HG02970 (cell line): ENCODE results near the gene ZNF441.
"Not testable (repeated sequence)": the region's sequence is repeated elsewhere in the genome, so short reads cannot be mapped to it uniquely, and the experiment has no call there.

Experiments
- ATAC-seq: cut with Tn5 transposase; IDR thresholded peaks from one replicate; pipeline ENCODE4 v1.9.1; 2021; ENCODE audit warnings: mild to moderate bottlenecking, moderate library complexity, moderate number of reproducible peaks; ENCODE audit not compliant: unreplicated experiment, low FRiP score

Gene ZNF441

DNA sequence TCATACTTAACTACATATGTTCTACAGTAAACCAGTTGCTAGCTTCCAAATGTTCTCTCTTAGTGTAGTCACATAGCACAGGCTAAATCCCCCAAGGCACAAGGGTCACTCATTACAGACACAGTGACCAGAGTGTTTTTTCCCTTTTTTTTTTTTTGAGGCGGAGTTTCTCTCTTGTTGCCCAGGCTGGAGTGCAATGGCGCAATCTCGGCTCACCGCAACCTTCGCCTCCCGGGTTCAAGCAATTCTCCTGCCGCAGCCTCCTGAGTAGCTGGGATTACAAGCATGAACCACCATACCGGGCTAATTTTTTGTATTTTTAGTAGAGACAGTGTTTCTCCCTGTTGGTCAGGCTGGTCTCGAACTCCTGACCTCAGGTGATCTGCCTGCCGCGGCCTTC is 9.9 kb downstream of the ZNF441 start:
- not testable (repeated sequence) for ATAC-seq

DNA sequence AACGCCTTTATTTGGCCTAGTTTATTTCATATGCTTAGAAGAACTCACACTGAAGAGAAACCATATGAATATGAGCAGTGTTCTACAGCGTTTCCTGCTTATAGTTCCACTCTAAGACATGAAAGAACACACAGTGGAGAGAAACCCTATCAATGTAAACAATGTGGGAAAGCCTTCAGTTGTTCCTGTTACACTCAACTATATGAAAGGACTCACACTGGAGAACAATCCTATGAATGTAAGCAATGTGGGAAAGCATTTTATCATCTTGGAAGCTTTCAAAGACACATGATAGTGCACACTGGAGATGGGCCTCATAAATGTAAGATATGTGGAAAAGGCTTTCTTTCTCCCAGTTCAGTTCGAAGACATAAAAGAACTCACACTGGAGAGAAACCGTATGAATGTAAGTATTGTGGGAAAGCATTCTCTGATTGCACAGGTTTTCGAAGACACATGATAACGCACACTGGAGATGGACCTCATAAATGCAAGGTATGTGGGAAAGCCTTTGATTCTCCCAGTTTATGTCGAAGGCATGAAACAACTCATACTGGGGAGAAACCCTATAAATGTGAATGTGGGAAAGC is 13.7 kb downstream of the ZNF441 start:
- no peak for ATAC-seq

DNA sequence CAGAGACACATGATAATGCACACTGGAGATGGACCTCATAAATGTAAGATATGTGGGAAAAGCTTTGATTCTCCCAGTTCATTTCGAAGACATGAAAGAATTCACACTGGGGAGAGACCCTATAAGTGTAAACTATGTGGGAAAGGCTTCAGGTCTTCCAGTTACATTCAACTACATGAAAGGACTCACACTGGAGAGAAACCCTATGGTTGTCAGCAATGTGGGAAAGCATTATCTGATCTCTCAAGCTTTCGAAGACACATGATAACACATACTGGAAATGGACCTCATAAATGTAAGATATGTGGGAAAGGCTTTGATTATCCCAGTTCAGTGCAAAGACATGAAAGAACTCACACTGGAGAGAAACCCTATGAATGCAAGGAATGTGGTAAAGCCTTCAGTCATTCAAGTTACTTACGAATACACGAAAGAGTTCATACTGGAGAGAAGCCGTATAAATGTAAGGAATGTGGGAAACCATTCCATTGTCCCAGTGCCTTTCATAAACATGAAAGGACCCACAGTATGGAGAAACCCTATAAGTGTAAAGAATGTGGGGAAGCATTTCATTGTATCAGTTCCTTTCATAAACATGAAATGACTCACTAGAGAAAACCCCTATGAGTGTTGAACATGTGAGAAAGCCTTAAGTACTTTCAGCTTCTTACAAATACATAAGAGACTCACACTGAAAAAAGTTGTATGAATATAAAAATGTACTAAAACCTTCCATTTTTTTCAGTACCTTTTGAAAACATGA is 14.7 kb downstream of the ZNF441 start:
- no peak for ATAC-seq

GRCh38 chr19:11783767-11784166 is 17.0 kb downstream of the ZNF441 start:
- no peak for ATAC-seq

DNA sequence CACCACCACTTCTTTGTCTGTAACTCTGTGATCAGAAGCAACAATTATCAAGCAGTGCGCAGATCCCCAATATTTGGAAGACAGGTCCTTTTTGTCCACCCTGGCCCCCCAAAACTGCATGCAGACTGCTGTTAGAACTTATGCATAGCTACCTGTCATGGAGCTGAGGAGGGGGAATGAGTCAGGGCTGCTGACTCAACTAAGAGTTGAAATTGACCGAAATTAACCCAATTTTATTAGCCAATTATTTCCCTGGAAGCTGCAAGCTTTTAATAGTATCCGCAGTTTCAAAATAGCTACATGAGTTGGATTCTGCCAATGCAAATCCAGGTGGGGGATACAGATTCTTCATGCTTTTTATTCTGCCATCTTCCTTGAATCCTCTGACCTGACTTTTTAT is 17.6 kb downstream of the ZNF441 start:
- ATAC-seq: no peak

- no peak for ATAC-seq
Observed at GRCh38 chr19:11787536-11787935, 20.7 kb downstream of the ZNF441 start.

DNA sequence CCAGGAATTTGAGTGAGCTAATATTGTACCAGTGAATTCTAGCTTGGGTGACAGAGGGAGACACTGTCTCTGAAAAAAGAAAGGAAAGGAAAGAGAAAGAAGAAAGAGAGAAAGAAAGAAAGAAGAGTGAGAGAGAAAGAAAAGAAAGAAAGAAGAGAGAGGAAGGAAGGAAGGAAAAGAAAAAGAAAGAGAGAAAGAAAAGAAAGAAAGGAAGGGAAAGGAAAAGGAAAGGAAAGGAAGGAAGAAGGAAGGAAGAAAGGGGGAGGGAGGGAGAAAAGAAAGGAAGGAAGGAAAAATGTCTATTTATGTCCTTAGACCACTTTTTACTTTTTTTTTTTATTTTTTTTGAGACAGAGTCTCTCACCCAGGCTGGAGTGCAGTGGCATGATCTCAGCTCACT is 26.1 kb downstream of the ZNF441 start:
- no peak for ATAC-seq

DNA sequence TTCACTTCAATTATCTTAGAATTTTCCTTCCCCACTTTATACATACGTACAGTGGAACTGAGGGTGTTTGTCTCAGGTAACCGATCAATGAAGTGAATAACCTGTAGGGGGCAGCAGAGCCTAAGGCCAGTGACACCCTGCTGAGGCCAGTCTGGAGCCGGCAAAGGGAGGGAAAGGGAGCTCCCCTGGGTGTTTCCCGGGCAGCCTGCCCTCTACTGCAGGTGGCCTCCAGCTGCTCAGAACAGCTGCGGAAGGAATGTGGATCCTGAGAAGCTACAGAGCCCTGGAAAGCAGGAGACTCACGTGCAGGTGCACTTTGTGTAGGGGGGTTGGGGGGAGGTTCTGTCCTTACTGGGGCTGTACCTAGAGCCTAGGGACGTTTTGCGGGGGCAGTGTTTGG is 30.7 kb downstream of the ZNF441 start:
- peak; percentile 60 for ATAC-seq

GRCh38 chr19:11798391-11799330 is 31.9 kb downstream of the ZNF441 start, which contains the start of gene ZNF491:
Gene ZNF491, plus strand, starts transcription at chr19:11798523. Its CDS starts 7,431 bp downstream, at chr19:11805954.
- peak; percentile 73 for ATAC-seq

DNA sequence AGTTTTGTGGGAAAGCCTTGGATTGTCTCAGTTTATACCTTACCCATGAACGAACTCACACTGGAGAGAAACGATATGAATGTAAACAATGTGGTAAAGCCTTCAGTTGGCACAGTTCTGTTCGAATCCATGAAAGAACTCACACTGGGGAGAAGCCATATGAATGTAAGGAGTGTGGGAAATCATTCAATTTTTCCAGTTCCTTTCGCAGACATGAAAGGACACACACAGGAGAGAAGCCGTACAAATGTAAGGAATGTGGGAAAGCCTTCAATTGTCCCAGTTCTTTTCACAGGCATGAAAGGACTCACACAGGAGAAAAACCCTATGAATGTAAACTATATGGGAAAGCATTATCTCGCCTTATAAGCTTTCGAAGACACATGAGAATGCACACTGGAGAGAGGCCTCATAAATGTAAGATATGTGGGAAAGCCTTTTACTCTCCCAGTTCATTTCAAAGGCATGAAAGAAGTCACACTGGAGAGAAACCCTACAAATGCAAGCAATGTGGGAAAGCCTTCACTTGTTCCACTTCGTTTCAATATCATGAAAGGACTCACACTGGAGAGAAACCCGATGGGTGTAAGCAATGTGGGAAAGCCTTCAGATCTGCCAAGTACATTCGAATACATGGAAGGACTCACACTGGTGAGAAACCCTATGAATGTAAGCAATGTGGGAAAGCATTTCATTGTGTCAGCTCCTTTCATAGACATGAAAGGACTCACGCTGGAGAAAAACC is 39.7 kb downstream of the ZNF441 start:
- ATAC-seq: no peak

DNA sequence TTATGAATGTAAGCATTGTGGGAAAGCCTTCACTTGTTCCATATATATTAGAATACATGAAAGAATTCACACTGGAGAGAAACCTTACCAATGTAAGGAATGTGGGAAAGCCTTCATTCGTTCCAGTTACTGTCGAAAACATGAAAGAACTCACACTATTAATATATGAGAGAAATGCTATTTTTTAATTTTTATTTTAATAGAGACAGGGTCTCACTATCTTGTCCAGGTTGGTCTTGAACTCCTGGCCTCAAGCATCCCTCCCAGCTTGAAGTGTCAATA is 40.2 kb downstream of the ZNF441 start:
- ATAC-seq: no peak

DNA sequence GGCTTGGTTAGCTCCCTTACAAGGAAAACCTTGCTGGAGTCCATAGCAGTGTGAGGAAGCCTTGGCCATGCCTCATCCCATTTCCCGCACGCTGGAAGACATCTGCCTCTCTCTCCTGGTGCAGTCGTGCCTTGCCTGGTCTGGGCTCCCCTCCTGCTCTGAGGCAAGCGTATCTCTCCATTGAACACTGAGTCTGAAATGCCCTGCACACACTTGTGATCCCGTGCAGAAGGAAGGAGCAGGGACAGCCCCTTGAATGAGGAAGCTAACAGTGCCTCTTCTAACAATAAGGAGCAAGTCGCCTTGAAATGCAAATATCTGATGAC is 46.9 kb downstream of the ZNF441 start:
- no peak for ATAC-seq

DNA sequence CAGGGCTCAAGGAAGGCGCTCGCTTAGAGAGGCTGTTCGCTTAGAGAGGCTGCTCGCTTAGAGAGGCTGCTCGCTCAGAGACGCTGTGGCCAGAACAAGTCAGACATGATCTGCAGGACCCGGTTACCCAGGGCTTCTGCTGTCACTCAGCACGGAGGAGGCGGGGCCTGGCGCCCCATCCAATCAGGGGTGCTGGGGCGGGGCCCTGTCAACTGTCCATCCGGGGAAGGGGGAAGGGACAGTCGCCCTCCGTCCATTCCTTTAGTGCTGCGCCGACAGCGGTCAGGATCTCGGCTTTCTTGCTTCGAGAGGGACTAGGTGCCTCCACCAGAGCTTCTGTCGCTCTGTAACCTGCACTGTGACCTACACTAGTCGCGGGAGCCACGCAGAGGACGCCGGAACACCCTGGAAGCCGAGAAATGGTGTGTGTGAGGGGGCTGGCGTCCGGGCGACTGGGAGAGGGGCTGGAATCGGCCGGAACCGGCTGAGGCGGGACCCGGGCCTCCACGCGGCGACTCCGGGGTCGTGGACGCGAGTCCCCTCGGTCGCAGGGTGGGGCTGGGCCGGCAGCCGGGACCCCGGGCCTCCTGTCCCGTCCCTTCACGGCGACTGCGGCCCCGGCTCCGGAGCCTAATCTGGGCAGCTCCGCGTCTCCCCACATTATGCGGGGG is 47.4 kb downstream of the ZNF441 start, which contains the start of gene ZNF440:
Gene ZNF440, plus strand, starts transcription at position 245 of the 671 bp plus-strand sequence. Its CDS starts 175 bp downstream, at position 420.
- peak; percentile 99 for ATAC-seq

DNA sequence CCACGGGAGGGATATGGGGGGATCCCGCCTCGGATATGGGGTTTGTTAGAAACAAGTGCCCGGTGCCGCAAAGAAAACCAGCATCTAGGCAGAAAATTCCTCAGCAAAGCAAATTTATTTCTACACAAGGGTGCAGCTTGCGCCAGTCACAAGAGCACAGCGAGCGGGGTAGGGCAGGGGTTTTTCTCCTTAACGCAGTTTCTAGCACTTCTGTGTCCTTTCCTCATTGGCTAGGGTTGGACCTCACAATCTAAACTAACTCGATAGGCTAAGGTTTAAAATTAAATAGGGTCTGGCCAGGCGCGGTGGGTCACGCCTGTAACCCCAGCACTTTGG is 47.9 kb downstream of the ZNF441 start:
- ATAC-seq: no peak

- no peak for ATAC-seq
Observed at GRCh38 chr19:11821474-11822109, 54.8 kb downstream of the ZNF441 start.

DNA sequence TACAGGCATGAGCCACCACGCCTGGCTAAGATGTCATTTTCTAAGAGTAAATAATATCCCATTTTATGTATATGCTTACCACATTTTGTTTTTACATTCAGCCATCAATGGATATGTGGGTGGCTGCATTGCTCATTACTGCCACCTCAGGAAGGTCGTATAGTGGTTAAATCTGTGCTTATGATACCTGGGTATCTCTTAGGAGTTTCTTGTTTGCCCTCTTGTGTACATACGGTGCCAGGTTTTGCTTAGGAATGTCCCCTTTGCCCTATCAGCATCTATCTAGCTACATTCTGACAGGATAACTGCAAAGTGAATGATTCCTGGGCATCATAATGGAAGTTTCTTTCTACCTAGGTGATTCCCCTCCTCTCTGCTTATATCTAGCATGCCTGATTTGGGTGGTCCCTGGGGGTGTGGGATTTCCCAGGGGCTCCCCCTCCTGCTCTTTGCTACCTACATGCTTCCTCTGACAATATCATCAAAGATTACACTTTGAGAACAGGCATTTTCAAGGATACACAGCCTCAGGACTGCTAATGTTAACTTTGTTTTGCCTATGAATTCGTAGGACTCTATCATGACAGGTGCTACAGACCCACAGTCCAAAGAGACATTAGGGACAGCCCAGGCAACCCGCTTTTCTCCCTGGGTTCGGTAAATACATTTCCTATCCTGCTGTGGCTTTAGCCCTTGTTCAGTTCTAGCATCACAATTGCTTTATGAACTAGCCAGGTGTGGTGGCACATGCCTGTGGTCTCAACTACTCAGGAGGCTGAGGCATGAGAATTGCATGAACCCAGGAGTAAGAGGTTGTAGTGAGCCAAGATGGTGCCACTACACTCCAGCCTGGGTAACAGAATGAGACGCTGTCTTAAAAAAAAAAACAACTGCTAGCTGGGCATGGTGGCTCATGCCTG is 62.4 kb downstream of the ZNF441 start:
- not testable (repeated sequence) for ATAC-seq

DNA sequence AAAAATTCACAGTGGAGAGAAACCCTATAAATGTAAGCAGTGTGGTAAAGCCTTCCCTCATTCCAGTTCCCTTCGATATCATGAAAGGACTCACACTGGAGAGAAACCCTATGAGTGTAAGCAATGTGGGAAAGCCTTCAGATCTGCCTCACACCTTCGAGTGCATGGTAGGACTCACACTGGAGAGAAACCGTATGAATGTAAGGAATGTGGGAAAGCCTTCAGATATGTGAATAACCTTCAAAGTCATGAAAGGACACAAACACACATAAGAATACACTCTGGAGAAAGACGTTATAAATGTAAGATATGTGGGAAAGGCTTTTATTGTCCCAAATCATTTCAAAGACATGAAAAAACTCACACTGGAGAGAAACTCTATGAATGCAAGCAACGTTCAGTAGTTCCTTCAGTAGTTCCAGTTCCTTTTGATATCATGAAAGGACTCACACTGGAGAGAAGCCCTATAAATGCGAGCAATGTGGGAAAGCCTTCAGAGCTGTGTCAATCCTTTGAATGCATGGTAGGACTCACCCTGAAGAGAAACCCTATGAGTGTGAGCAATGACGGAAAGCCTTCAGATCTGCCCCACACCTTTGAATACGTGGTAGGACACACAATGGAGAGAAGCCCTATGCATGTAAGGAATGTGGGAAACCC is 65.6 kb downstream of the ZNF441 start:
- ATAC-seq: no peak

DNA sequence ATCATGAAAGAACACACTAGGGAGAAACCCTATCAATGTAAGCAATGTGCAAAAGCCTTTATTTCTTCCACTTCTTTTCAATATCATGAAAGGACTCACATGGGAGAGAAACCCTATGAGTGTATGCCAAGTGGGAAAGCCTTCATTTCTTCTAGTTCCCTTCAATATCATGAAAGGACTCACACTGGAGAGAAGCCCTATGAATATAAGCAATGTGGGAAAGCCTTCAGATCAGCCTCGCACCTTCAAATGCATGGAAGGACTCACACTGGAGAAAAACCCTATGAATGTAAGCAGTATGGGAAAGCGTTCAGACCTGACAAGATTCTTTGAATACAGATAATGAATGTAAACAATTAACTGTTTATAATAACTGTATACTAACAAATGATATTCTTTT is 66.7 kb downstream of the ZNF441 start:
- ATAC-seq: no peak
